WTC11 (cell line): ENCODE data around the gene CTBP1.

ENCODE experiments used
- AFF4 ChIP-seq: sonication (generic); formaldehyde crosslinking; IDR thresholded peaks from 2 replicates; pipeline ENCODE4 v1.8.1; 2023; ENCODE audit warnings: mild to moderate bottlenecking, missing genetic modification reagents, borderline replicate concordance
- ATF6 ChIP-seq: sonication (generic); formaldehyde crosslinking; IDR thresholded peaks from 2 replicates; pipeline ENCODE4 v1.8.1; 2023; ENCODE audit warnings: mild to moderate bottlenecking, missing genetic modification reagents
- CBFB ChIP-seq: sonication (generic); formaldehyde crosslinking; IDR thresholded peaks from 2 replicates; pipeline ENCODE4 v1.8.1; 2022; ENCODE audit warnings: mild to moderate bottlenecking, low read depth, missing genetic modification reagents
- E2F1 ChIP-seq: sonication (generic); formaldehyde crosslinking; IDR thresholded peaks from 2 replicates; pipeline ENCODE4 v1.8.0; 2022; ENCODE audit warnings: mild to moderate bottlenecking, missing genetic modification reagents
- FOXP4 ChIP-seq: sonication (generic); formaldehyde crosslinking; IDR thresholded peaks from 2 replicates; pipeline ENCODE4 v1.8.0; 2022; ENCODE audit warnings: mild to moderate bottlenecking, missing genetic modification reagents
- JUN ChIP-seq: sonication (generic); formaldehyde crosslinking; IDR thresholded peaks from 2 replicates; pipeline ENCODE4 v1.8.0; 2023; ENCODE audit warnings: mild to moderate bottlenecking, missing genetic modification reagents
- MYBL2 ChIP-seq: sonication (generic); formaldehyde crosslinking; IDR thresholded peaks from 2 replicates; pipeline ENCODE4 v1.8.1; 2023; ENCODE audit warnings: mild to moderate bottlenecking, moderate library complexity, missing genetic modification reagents
- NR2C2 ChIP-seq: sonication (generic); formaldehyde crosslinking; IDR thresholded peaks from 2 replicates; pipeline ENCODE4 v1.8.0; 2022; ENCODE audit warnings: mild to moderate bottlenecking, missing genetic modification reagents
- PRDM15 ChIP-seq: sonication (generic); formaldehyde crosslinking; IDR thresholded peaks from 2 replicates; pipeline ENCODE4 v1.8.0; 2022; ENCODE audit warnings: missing genetic modification reagents
- SP1 ChIP-seq: sonication (generic); formaldehyde crosslinking; conservative IDR thresholded peaks from 2 replicates; pipeline ENCODE4 v1.8.1; 2022; ENCODE audit warnings: missing genetic modification reagents
- STAT6 ChIP-seq: sonication (generic); formaldehyde crosslinking; conservative IDR thresholded peaks from 2 replicates; pipeline ENCODE4 v1.8.1; 2023; ENCODE audit warnings: mild to moderate bottlenecking, low read depth, missing genetic modification reagents, moderate library complexity
- TEAD4 ChIP-seq: sonication (generic); formaldehyde crosslinking; IDR thresholded peaks from 2 replicates; pipeline ENCODE4 v1.8.0; 2022; ENCODE audit warnings: mild to moderate bottlenecking, missing genetic modification reagents
- TF ChIP-seq, protein P1 (sequence below): fragments of 200-600 bp; IDR thresholded peaks from 2 replicates; pipeline ENCODE4 v1.8.0; 2022; ENCODE audit warnings: antibody characterized with exemption
- TF ChIP-seq, protein P2 (sequence below): sonication (generic); formaldehyde crosslinking; IDR thresholded peaks from 2 replicates; pipeline ENCODE4 v1.8.0; 2022; ENCODE audit warnings: mild to moderate bottlenecking, missing genetic modification reagents

DNA sequence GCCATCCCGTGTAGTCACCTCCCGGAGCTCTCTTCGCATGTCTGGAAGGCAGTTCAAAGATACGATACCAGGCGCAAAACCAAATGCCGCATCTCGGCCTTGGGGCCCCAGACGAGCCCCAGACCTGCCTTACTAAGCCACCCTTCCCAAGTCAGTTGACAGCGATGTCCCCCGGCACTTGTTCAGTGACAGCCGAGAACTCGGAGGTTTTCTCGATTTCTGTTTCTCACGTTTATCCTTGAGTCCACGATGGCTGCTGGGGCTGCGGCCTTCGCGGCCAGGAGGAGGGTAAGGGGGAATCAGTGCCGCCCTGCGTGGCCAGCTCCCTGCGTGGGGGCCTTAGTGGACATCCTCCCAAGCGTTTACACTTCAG is 48.1 kb upstream of the CTBP1 start:
- TF ChIP-seq AFF4 (CRISPR knock-in tag) (no peak), PRDM15 (CRISPR knock-in tag) (no peak), STAT6 (no peak), NR2C2 (CRISPR knock-in tag) (no peak), MYBL2 (CRISPR knock-in tag) (no peak), JUN (no peak), CBFB (CRISPR knock-in tag) (no peak), E2F1 (CRISPR knock-in tag) (no peak), SP1 (CRISPR knock-in tag) (no peak), TEAD4 (CRISPR knock-in tag) (no peak), FOXP4 (CRISPR knock-in tag) (no peak), ATF6 (no peak)
- TF ChIP-seq, protein P1, sequence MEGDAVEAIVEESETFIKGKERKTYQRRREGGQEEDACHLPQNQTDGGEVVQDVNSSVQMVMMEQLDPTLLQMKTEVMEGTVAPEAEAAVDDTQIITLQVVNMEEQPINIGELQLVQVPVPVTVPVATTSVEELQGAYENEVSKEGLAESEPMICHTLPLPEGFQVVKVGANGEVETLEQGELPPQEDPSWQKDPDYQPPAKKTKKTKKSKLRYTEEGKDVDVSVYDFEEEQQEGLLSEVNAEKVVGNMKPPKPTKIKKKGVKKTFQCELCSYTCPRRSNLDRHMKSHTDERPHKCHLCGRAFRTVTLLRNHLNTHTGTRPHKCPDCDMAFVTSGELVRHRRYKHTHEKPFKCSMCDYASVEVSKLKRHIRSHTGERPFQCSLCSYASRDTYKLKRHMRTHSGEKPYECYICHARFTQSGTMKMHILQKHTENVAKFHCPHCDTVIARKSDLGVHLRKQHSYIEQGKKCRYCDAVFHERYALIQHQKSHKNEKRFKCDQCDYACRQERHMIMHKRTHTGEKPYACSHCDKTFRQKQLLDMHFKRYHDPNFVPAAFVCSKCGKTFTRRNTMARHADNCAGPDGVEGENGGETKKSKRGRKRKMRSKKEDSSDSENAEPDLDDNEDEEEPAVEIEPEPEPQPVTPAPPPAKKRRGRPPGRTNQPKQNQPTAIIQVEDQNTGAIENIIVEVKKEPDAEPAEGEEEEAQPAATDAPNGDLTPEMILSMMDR, result no peak
- TF ChIP-seq, protein P2, sequence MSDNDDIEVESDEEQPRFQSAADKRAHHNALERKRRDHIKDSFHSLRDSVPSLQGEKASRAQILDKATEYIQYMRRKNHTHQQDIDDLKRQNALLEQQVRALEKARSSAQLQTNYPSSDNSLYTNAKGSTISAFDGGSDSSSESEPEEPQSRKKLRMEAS (CRISPR knock-in tag), result no peak
